HG03066 (cell line): ENCODE results near the gene CDH20.

Source experiments
- ATAC-seq: cut with Tn5 transposase; IDR thresholded peaks from one replicate; pipeline ENCODE4 v1.9.1; 2021; ENCODE audit warnings: low read depth; ENCODE audit not compliant: unreplicated experiment

Gene CDH20

DNA sequence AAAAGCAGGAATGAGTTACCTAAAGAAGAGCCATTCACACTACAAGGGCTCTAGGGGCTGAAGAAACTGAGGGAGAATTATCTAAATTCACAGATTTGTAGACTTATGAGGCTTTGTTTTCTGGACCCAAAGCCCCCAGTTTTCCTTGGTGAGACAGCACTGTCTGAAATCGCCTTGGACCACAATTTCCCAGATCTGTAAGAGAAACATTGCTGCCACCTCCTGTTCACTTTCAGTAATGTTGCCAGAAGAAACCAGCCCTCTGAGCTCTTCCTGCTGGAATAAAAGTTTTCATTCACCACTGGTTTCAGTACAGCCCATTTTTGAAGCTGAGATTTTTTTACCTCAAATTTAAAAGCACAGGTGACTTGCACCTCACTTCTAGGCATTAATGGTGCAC, 169.2 kb downstream of the CDH20 start:
- no peak for ATAC-seq

DNA sequence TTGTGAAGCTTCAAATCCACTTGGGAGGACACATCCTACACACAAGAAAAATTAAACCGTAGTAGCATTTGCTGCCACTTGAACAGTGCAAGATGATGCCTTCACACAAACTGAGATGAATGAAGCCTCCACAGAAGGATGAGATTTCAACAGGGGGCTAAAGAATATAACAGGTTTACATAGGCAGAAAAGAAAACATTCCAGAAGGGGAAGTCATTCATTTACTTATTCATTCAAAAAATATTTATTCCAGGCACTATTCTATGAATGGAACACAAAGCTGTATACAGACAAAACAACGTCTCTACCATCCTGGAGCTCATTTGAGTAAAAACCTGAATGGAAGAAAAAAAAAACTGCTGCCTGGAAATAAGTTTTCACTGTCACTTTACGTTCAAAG, 170.5 kb downstream of the CDH20 start:
- no peak for ATAC-seq

DNA sequence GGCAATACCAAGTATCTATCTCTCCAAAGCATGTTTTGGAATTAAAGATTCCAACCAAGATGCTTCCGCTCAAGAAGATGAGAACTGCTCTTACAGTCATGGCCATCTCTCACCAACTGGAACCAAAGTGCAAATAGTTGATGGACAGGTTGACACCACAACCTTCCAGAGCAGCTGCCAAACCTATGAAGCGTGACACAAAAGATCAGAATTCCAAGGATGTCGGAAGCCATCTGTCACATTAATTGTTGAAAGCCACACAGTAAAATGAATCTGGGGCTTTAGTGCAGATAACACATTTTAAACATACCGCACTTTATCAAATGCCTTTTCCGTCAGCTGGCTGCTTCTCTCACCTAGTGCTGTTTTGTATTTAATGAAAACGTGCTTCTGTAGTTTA, 195.7 kb downstream of the CDH20 start:
- ATAC-seq = no peak

DNA sequence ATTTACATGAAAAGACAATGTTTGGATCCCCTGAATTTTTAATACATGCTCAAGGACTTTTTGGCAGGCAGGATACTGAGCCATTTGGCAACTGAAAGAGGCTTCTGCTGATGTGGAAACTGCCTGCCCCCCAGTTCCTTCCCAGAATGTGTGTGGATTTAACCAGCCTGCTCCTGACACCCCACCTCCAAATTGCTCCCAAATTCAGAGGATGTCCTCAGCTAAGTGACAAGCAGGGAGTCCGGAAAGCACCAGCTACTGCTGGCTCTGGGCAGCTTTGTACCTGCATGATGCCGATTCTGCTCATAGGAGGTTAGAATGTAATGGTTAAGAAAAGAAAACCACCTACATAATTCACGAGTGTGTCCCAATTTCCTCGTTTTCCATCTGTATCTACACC, 197.5 kb downstream of the CDH20 start:
- no peak for ATAC-seq

DNA sequence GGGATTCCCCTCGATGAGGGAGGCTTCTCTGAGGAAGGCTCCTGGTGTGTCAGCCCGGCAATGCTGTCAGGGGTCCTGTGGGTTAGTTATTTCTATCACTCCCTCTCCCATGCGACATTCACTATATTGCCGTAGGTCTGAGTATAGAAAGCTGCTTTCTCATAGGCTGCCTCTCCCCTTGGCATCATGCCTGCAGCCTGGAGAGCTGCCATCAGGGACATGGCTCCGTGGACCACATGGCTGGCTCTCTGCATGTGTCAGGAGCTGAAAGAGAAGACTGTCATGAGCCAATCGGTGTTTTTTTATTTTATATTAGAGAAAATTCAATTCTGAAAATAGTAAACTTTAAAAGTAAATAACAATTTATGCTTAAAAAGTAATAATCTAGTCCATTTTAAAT, 198.0 kb downstream of the CDH20 start:
- ATAC-seq = no peak

DNA sequence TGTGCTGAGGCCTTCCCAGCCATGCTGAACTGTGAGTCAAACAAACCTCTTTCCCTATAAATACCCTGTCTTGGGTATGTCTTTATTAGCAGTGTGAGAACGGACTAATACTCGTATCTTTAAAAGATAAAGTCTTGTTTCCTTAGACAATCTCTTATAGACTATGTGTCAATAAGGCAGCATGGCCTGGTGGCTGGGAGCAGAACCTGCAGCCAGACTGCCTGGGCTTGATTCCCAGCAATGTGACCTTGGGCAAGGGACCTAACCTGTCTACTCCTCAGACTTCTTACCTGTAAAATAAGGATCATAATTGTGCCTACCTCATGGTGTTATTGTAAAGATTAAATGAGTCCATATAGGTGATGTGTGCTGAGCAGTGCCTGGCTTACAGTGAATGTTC, 198.7 kb downstream of the CDH20 start:
- ATAC-seq = no peak

DNA sequence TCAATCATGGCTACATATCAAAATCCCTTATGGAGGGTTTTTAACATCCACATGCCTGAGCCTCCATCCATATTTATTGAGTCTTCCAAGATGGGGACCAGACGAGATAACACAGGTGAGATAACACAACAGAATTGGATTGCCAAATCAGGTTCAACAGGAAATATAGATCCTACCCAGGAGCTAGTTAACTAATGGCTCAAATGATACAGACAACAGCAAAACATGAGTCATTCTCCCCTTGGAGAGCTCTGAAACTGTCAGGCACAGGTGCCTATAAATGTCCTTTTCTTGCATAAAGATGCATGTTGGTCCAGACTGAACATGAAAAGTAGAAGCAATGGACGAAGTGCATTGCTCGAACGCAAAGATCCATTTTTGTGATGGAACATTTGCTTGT, 202.2 kb downstream of the CDH20 start:
- ATAC-seq = no peak

DNA sequence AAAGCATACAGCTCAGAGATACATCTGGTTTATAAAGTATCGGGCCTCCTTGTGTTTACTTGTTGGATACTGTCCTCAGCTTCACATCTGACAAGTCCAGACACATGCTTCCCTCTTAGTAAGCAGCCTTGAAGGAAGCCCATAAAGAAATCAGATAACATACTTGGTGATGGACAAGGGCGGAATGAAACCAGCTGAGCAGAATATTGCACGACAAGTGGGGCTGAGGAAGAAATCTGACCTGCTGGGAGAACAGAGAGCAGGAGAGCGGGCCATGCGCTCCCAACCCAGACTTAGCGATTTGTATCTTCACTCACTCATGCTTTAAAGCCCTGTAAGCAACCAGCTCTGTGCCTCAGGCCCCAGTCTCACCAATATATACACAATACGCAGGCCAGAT, 208.4 kb downstream of the CDH20 start:
- ATAC-seq = no peak

DNA sequence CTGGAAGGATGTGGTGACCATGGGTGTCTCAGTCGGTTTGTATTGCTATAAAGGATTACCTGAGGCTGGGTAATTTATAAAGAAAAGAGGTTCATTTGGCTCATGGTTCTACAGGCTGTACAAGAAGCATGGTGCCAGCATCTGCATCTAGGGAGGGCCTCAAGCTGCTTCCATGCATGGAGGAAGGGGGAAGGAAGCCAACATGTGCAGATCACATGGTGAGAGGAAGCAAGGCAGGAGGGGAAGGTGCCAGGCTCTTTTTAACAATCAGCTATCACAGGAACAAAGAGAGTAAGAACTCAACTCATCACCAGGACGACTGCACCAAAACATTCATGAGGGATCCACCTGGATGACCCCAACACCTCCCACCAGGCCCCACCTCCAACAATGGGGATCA, 209.4 kb downstream of the CDH20 start:
- ATAC-seq = no peak

DNA sequence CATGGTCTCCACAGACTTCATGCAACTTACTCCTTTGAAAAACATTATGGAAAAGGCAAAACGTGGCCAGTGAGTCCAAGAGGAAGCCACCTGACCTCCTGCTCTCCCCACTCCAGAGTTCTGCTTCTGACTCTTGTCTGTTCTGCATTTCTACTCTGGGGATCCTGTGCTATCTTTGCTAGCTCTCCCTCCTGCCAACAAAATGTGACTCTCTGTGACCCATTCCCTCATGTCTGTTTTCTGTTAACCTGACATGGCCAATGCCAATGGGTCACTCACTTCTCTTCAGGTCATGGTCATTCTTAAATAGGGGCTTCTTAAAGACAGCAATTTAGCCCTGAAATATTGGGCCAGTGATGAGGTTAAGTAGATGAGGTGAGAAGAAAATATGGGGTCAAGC, 210.3 kb downstream of the CDH20 start:
- ATAC-seq = no peak

DNA sequence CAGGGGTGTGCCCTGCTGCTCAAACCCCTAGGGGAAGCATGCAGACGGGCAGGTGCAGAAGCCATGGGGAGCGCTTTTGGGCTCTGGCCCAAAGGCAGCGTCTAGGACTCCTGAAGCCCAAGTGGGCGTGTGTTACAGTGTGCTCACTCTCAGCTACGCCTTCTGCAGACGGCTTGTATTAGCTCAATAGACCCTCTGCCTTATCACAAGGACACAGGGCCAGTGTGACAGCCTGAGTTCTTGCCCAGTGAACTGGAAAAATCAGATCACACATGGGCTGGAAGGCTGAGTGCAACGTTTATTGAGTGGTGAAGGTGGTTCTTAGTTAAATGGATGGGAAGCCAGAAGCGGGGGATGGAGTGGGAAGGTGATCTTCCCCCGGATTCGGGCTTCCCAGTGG, 210.9 kb downstream of the CDH20 start:
- no peak for ATAC-seq

DNA sequence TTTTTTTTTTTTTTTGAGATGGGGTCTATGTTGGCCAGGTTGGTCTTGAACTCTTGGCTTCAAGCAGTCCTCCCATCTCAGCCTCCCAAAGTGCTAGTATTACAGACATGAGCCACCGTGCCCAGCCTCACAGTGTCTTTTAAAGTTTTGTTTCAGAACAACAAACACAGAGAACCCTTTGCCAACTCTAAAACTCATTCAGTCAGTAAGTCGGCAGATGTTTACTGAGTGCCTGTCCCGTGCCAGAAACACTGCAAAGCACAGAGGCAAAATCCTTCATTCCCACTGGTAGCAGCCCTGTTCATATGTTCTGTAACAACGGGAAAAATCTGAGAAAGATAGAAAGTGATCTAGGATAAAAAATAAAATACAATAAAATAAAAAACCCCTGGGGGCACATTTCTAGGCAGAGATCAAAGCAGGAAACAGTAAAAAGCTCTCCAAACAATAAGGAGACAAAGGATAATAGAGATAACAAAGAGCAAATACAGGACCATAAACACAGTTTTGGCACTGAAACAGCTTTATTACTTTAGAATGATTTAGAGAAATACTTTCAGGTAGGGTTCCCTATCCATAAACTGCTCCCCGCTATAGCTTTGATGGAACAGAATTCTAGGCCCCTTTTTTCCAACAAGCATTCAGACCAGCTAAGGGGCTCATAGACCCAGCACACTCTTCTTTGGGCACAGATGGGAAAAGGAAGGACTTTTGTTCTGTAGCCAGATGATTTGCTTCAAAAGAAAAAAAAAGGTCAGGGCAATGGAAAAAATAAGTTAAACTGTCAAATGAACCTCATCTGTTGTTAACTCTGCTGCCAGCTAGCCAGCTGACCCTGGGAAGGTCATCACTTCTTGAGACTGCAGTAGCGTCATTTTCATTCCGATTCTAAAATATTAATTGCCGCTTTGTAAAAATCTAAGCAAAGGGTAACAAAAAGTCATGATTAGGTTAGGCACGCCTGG, 212.3 kb downstream of the CDH20 start:
- ATAC-seq = no peak

DNA sequence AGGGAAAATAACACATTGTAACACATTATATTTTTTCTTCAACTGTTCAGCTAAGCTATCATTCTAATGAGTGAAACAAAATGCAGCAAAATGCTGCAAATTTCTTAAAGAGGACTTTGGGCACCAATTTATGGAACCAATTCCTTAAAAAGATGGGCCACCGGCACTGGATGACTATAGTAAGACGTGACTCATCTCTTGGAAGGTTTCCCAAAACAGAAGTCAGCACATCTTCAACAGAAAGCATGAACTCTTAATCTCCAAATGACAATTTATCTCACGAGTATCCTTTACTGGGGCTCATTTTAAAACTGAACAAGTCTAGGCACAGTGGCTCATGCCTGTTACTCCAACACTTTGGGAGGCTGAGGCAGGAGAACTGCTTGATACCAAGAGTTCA, 213.4 kb downstream of the CDH20 start:
- no peak for ATAC-seq

DNA sequence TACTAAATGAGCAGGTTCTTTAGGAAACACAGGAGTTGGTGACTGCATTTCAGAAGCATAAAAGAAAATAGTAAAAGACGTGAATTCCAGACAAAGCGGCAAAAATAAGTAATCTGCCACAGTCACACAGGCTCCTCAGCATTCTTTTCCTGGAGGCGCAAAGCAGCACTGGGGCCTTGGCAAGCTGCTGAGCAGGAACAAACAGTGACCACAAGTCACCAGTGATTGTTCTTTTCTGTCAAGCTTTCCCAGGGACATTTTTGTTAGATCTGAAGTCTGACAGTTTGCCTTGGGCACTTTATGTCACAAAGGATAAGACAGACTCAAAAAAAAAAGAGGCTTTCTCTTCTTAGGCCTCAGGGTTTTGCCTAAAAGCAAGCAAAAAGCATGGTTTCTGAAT, 216.2 kb downstream of the CDH20 start:
- ATAC-seq = no peak

DNA sequence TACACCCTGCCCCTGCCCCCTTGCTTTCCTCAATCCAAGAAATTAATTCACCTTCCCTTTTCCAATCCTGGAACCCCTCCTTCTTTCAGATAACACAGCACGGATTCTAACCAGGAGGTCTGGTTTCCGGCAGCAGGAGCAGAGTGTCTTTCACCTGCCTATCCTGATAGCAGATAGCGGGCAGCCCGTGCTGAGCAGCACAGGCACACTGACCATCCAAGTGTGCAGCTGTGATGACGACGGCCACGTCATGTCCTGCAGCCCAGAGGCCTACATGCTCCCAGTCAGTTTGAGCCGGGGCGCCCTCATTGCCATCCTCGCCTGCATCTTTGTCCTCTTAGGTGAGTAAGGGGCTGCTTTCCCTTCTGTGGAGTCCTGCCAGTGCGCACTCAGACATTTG, 216.7 kb downstream of the CDH20 start:
- no peak for ATAC-seq

DNA sequence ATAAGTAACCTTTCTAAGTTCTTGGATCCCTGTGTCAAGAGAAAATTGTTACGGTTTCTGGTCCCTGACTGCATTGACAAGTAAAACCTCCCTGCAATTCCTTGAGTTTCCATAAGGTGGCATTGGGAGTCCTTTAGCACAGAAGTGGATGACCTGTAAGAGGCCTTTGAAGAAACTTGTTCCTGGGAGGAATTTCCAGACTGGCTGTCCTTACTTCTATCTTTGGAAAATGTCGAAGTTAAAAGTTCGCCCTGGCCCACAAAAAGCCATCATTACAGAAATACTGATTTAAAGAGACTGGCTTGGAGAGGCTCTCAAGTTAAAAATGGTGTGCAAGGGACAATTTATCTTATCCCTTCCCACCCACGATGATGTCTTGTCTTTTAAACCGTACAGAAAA, 218.4 kb downstream of the CDH20 start:
- ATAC-seq = peak; percentile 75

DNA sequence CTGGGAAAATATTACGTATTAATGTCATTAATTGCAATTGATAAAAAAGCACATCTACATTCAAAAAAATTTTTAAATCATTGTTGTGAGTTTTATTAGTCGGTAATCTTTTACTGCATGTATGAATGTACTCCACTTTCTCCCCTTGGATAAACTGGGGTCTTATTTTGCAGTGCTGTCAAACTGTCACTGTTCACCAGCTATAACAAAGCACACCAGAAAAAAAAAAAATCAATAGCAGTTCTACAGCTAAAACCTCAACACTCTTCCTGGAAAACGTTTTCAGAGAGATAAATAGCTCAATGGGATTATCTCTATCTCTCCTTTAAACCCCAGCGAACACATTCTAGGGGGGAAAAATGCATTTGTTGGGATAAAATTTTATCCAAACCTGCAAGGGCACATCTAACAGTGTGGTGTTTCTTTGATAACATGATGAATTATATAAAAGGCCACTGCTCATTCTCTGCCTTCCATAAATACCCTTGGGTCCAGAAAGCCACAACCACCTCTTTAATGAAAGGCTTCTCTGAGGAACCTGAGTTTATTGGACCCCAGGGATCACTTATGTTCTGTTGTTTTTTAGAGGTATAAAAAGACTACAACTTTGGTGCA, 219.9 kb downstream of the CDH20 start:
- no peak for ATAC-seq

DNA sequence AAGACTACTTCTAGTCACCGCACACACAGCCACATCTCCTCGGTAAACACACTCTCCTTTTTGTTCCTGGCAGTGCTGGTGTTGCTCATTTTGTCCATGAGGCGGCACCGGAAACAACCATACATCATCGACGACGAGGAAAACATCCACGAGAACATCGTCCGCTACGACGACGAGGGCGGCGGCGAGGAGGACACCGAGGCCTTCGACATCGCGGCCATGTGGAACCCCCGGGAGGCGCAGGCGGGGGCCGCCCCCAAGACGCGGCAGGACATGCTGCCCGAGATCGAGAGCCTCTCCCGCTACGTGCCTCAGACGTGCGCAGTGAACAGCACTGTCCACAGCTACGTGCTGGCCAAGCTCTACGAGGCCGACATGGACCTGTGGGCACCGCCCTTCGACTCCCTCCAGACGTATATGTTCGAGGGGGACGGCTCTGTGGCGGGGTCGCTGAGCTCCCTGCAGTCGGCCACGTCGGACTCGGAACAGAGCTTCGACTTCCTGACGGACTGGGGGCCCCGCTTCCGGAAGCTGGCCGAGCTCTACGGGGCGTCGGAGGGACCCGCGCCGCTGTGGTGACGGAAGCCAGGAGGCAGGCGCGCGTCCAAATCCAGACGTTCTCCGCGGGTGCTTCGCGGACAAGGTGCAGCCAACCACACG, 221.0 kb downstream of the CDH20 start:
- ATAC-seq = no peak

DNA sequence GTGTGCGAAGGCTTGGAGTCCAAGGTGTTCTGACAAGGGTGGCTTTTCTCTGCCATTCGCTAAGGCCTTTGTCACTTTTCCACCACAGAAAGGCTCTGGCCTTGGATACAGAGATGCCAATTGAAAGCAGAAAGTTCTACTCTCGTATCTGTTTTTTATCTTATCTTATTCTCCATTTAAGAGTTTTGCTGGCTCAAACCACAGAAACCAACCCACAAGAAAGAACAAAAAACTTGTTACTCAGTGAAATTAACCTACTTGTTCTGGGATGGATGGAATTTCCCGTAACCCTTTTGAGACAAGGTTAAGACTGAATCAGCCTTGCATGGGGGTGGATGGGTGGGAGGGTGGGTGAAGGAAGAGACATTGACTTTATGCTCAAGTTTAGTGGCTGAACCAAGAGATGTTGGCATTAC, 221.7 kb downstream of the CDH20 start:
- no peak for ATAC-seq

DNA sequence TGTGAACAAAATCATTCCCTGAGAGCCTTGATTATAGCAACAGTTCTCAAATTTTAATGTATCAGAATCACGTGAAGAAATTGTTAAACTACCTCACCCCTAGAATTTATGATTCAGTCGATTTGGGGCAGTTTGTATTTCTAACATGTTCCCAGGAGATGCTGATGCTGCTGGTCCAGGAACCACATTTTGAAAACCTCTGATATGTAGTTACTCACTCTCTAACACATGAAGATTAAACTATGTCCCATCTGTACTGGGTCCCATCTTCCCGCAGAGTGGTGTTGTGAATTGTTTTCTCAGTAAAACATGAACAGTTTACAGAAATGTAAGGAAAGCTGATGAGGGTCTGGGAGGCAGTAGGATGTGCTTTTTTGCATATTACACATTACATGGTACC, 223.1 kb downstream of the CDH20 start:
- no peak for ATAC-seq

DNA sequence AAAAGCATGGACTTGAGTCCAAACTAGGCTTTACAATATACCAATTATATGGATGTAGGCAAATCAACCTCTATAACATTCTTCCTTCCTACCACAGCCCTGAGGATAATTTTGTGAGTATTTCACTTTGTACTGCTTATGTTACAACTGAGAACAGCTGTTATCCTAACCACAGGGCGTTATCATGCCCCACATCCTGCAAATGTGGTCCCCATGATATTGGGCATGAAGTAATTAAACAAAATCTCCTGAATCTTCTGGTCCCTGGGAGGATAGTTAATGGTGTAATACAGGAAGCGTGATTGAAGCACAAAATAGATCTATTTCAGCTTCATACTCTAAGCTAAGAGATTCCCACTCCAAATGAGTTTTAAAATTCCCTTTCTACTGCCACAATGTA, 223.6 kb downstream of the CDH20 start:
- no peak for ATAC-seq
